ENCODE measurements around the gene ARHGAP21. TPM values are rescaled to one million over a fixed set of nuclear protein-coding genes. Genes with fewer than 3 reads are reported as not detected.
A peak's percentile ranks its signal among the peaks of the same experiment; 100 is the strongest.

ARHGAP21 gene
- total RNA-seq, 1 donor from 2014 or later, result 40.1 TPM

DNA sequence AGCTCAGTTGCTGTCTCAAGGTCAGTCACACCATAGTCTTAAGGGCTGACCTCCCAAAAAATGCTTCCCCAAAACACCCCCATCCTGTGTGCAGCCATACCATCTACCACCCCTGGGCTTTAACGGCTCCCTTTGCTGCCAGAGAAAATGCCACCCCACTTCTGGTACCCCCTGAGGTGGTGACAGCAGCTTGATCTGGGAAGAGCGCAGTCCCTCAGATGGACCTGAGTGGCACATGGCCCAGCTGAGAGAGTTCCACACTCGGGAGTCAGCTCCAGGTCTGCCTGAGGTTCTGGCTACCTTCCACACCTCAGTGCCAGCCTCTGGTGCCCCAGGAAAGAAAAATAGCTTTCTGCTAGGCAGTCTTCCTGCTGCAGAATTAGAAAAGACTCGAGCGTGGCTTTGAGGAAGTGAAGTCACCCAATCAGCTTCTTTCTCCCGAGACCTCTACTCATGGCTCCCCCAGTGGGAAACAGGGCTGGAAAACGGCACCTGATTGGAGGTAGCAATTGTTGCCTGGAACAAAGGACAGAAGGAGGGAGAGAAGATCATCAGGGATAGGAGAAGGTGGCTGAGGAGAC lies 151.7 kb downstream of the ARHGAP21 start:
- no peak for ATAC-seq

DNA sequence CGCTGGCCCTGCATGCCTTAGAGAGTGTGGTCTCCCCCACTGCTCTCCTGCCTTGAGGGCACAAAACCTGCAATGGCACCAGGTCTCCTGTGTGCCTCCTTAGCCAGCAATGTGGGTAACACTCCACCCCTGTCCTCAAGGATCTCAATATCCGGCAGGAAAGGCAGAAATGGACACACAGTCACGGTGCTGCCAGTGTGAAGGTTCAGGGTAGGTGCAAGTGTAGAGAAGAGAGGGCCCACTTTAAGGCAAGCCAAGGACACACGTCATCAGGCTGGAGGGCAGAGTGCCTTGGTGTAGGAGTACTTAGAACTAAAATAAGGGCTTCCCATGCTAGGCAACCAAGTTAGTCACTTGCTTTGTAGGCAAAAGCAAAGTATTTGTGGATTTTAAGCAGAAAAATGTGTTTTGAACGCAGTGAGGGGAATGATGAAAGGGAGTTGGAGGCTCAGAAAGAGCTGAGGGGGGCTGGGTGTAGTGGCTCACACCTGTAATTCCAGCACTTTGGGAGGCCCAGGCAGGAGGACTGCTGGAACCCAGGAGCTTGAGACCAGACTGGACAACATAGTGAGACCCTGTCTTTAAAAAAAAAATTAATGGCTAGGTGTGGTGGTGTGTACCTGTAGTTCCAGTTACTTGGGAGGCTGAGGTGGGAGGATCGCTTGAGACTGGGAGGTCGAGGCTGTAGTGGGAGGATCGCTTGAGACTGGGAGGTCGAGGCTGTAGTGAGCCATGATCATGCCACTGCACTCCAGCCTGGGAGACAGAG lies 152.8 kb downstream of the ARHGAP21 start:
- ATAC-seq, result no peak

DNA sequence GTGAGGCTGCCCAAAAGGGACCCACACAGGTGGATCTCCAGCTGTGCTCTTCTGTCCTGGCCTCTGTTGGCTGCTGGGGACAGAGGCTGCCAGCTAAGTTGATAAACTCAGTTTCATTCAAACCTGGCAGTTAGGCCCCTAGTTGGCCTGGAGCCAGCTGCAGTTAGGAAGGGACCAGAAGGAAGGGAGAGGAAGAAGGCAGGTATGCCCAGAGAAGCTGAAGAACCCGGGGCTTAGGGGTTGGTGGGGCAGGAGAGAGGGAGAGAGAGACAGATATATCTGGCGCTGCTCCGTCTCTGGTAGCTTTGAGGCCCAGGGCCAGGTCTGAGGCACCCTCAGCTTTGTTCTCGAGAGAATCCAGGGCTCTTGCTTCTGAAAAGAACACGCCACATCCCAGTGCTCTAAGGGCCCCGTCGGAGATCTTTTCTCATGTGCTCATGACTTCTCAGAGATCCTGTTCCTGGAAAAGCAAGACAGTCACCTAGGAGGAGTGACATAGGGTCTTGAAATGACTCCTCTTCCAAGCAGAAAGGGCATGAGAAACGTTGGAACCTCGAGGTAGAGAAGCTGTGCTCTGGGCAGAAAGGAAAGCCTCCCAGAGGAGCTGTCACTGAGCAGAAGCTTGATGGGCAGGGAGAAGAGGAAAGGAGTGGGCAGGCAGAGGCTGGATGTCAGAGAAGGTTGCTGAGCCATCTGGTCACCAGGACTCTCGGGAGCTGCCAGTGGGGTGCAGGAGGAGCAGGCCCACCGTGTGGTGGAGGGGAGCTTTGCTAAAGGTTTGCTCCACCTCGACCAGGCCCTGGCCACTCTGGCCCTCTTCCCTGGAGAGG lies 153.6 kb downstream of the ARHGAP21 start:
- no peak for ATAC-seq

DNA sequence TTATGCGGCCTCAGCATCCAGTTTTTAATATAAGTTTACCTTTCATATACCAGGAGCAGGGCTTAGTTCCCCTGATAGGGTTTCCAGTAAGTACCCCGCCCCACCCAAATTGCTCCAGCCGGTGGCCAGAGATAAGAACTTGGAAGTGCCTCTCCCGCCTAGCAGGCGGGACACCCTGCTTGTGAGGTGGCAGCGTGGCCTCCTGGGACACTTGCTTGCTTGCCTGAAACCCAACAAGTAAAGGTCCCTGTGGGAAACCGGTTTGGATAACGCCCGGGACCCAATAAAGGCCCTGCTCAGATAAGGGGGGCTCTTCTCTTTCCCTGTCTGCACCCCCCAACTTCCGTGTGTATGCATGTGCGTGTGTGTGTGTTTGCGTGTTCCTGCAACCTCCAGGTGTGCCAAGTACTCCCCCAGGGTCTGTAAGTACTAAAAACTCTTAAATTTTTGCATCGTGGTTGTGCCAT lies 154.3 kb downstream of the ARHGAP21 start:
- no peak for ATAC-seq

GRCh38 chr10:24568042-24568441 lies 155.6 kb downstream of the ARHGAP21 start:
- no peak for ATAC-seq

GRCh38 chr10:24561453-24561852 lies 162.2 kb downstream of the ARHGAP21 start:
- ATAC-seq, result no peak

DNA sequence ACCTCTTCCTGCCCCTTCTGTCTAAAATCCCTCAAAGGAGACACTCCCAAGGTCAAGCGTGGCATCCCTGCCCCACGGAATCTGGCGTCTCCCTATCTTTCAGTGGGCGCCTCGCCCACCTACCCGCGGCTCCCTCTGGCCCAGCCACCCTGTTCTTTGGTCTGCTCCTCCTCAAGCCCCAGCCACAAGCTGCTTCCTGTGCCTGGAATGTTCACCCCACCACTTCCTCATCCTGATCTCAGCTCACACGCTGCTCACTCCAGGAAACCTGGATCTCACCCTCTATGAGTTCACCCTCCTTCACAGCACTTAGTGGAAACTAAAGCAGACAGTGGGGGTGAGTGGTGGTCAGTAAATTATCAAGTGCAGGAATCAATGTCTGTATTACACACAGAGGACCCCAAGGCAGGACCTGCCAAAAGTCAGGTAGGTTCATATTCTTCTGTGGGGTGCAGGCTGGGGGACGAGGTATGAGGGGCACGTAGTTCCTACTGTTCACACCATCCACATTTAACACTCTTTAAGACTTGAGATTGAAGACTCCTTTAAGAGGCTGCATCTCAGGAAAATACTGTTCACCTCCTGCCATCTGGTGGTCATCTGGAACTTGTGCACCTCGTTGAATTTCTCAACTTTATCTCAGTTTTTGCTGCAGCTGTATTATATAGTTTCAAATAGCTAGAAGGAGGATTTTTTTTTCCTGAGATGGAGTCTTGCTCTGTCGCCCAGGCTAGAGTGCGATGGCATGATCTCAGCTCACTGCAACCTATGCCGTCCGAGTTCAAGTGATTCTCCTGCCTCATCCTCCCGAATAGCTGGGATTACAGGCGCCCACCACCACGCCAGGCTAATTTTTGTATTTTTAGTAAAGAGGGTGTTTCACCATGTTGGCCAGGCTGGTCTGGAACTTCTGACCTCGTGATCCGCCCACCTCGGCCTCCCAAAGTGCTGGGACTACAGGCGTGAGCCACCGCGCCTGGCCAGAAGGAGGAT lies 166.6 kb downstream of the ARHGAP21 start:
- peak; percentile 22 for ATAC-seq

GRCh38 chr10:24556126-24556749 lies 167.4 kb downstream of the ARHGAP21 start:
- ATAC-seq, result no peak

GRCh38 chr10:24554036-24554435 lies 169.7 kb downstream of the ARHGAP21 start:
- ATAC-seq, result no peak

- no peak for ATAC-seq
These were observed 170.6 kb downstream of the ARHGAP21 start for GRCh38 chr10:24553051-24553612.

DNA sequence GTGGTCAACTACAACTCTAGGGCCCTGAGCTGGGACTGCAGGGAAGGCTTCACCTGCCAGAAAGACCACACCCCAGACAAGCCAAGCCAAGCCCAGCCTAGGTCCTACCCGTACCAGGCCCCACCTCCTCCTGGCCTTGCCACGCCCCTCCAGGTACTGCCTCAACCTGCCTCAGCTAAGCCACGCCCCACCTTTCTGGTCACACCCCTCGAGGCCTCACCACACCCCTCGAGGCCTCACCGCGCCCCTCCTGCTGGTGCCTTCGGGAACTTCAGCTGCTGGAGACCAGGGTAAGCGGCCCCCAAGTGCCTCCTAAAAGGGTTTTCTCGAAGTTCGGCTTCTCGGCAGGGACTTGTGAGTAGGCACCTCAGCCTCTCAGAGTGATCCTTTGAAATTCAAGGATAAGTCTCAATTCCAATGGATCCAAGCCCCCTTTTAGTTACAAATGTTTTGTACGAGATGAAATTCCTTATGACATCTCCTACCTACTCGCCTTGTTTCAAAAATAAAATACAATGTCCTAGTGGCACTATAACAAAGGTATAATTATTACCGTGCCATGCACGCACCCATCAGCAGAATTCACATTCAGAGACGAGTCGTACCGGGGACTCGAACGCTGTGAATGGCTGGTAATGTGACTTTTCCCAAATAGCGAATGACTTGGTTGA lies 171.2 kb downstream of the ARHGAP21 start:
- ATAC-seq, result peak; percentile 98

GRCh38 chr10:24551161-24551560 lies 172.5 kb downstream of the ARHGAP21 start:
- peak; percentile 36 for ATAC-seq

DNA sequence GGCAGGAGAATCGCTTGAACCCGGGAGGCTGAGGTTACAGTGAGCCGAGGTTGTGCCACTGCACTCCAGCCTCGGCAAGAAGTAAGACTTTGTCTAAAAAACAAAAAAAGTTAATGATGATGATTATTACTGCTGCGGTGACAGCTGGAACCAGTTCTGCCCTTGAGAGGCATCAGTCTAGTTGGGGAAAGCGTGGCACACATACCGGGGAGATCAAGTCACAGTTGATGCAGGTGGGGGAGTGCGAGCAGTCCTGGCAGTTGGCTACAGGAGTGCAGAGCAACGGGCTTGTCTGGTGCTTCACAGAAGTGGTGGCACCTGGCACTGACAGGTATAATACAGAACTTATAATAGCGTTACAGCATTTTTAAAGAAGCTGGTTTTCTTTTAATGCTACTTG lies 173.0 kb downstream of the ARHGAP21 start:
- no peak for ATAC-seq

GRCh38 chr10:24545585-24545984 lies 178.1 kb downstream of the ARHGAP21 start:
- ATAC-seq, result no peak

DNA sequence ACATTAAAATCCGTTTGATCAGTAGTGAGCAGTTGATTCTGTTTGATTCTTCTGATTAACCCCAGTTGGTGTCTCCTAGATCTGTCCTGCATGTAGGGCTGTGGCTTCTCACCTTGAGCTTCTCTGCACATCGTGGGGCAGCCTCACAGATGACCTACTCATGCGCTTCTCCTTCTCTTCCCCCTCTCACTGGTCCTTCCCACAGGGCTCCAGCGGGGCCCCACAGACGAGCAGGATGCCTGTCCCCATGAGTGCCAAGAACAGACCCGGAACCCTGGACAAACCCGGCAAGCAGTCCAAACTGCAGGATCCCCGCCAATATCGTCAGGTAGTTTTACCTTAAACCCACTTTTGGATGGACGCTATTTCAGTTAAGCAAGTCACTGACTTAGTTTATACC lies 178.9 kb downstream of the ARHGAP21 start:
- no peak for ATAC-seq

GRCh38 chr10:24542314-24543270 lies 181.1 kb downstream of the ARHGAP21 start:
- no peak for ATAC-seq

- ATAC-seq, result peak; percentile 41
These were observed 182.4 kb downstream of the ARHGAP21 start for GRCh38 chr10:24541239-24541753.

- no peak for ATAC-seq
These were observed 187.1 kb downstream of the ARHGAP21 start for GRCh38 chr10:24536636-24537035.

- ATAC-seq, result no peak
These were observed 189.7 kb downstream of the ARHGAP21 start for GRCh38 chr10:24533981-24534380.

Measured in esophagus mucosa (tissue), 1 donor.